ENCODE data around the gene APOBEC2. TPM values are rescaled to one million over a fixed set of nuclear protein-coding genes. Genes with fewer than 3 reads are reported as not detected.

APOBEC2 gene
- total and polyA plus RNA-seq, 2 donors = 7.0 to 12.0 TPM

GRCh38 chr6:41061196-41061726 lies 8.3 kb downstream of the APOBEC2 start:
- Histone ChIP-seq H3K4me1 (ENCODE audit: control insufficient read depth in 2 of 2, insufficient read depth in 2 of 2, low read length in 2 of 2) (peaks cover 1 to 28% of the 10 kb centered on the region in 2 donors), H3K27me3 (ENCODE audit: control insufficient read depth in 2 of 2, insufficient read depth in 1 of 2, low read length in 1 of 2) (no peaks in the 10 kb centered on the region), H3K36me3 (ENCODE audit: control insufficient read depth in 2 of 2, insufficient read depth in 2 of 2, low read length in 1 of 2) (peaks cover 10 to 42% of the 10 kb centered on the region in 2 donors), H3K4me3 (ENCODE audit: low read length in 2 of 2) (no peak overlapping the region), H3K27ac (ENCODE audit: low read depth in 1 of 2, low read length in 1 of 2) (no peak overlapping the region), H3K9me3 (ENCODE audit: control insufficient read depth in 2 of 2, insufficient read depth in 1 of 2, low read length in 1 of 2) (no peaks in the 10 kb centered on the region)
- no peak for DNase-seq (ENCODE audit: low read depth in 6 of 9, low spot score in 9 of 9)
- WGBS = 94% methylated on average over 13 of the region's 13 CpGs

GRCh38 chr6:41062056-41062455 lies 9.1 kb downstream of the APOBEC2 start:
- WGBS = 92% methylated on average over 1 of the region's 1 CpG
- H3K36me3 ChIP-seq (ENCODE audit: control insufficient read depth in 2 of 2, insufficient read depth in 2 of 2, low read length in 1 of 2) = peaks cover 10 to 48% of the 10 kb centered on the region in 2 donors
- H3K9me3 ChIP-seq (ENCODE audit: control insufficient read depth in 2 of 2, insufficient read depth in 1 of 2, low read length in 1 of 2) = no peaks in the 10 kb centered on the region
- H3K4me1 ChIP-seq (ENCODE audit: control insufficient read depth in 2 of 2, insufficient read depth in 2 of 2, low read length in 2 of 2) = peaks cover 0 to 24% of the 10 kb centered on the region in 2 donors
- H3K4me3 ChIP-seq (ENCODE audit: low read length in 2 of 2) = no peak overlapping the region
- no peak for DNase-seq (ENCODE audit: low read depth in 6 of 9, low spot score in 9 of 9)
- no peak overlapping the region for H3K27ac ChIP-seq (ENCODE audit: low read depth in 1 of 2, low read length in 1 of 2)
- no peaks in the 10 kb centered on the region for H3K27me3 ChIP-seq (ENCODE audit: control insufficient read depth in 2 of 2, insufficient read depth in 1 of 2, low read length in 1 of 2)

GRCh38 chr6:41063884-41064285 lies 10.9 kb downstream of the APOBEC2 start:
- 49% methylated on average over 2 of the region's 2 CpGs for WGBS
- Histone ChIP-seq H3K4me3 (ENCODE audit: low read length in 2 of 2) (no peak overlapping the region), H3K27me3 (ENCODE audit: control insufficient read depth in 2 of 2, insufficient read depth in 1 of 2, low read length in 1 of 2) (no peaks in the 10 kb centered on the region), H3K27ac (ENCODE audit: low read depth in 1 of 2, low read length in 1 of 2) (no peak overlapping the region), H3K4me1 (ENCODE audit: control insufficient read depth in 2 of 2, insufficient read depth in 2 of 2, low read length in 2 of 2) (peaks cover 0 to 17% of the 10 kb centered on the region in 2 donors), H3K36me3 (ENCODE audit: control insufficient read depth in 2 of 2, insufficient read depth in 2 of 2, low read length in 1 of 2) (peaks cover 13 to 61% of the 10 kb centered on the region in 2 donors), H3K9me3 (ENCODE audit: control insufficient read depth in 2 of 2, insufficient read depth in 1 of 2, low read length in 1 of 2) (no peaks in the 10 kb centered on the region)
- DNase-seq (ENCODE audit: low read depth in 6 of 9, low spot score in 9 of 9) = no peak

GRCh38 chr6:41064841-41065240 lies 11.8 kb downstream of the APOBEC2 start:
- Histone ChIP-seq H3K36me3 (ENCODE audit: control insufficient read depth in 2 of 2, insufficient read depth in 2 of 2, low read length in 1 of 2) (peaks cover 8 to 70% of the 10 kb centered on the region in 2 donors), H3K4me3 (ENCODE audit: low read length in 2 of 2) (no peak overlapping the region), H3K27me3 (ENCODE audit: control insufficient read depth in 2 of 2, insufficient read depth in 1 of 2, low read length in 1 of 2) (no peaks in the 10 kb centered on the region), H3K9me3 (ENCODE audit: control insufficient read depth in 2 of 2, insufficient read depth in 1 of 2, low read length in 1 of 2) (no peaks in the 10 kb centered on the region), H3K27ac (ENCODE audit: low read depth in 1 of 2, low read length in 1 of 2) (no peak overlapping the region), H3K4me1 (ENCODE audit: control insufficient read depth in 2 of 2, insufficient read depth in 2 of 2, low read length in 2 of 2) (peaks cover 0 to 10% of the 10 kb centered on the region in 2 donors)
- DNase-seq (ENCODE audit: low read depth in 6 of 9, low spot score in 9 of 9) = no peak
- WGBS = 97% methylated on average over 5 of the region's 5 CpGs

GRCh38 chr6:41065550-41066026 lies 12.6 kb downstream of the APOBEC2 start:
- H3K9me3 ChIP-seq (ENCODE audit: control insufficient read depth in 2 of 2, insufficient read depth in 1 of 2, low read length in 1 of 2) = no peaks in the 10 kb centered on the region
- peaks cover 8 to 74% of the 10 kb centered on the region in 2 donors for H3K36me3 ChIP-seq (ENCODE audit: control insufficient read depth in 2 of 2, insufficient read depth in 2 of 2, low read length in 1 of 2)
- H3K4me1 ChIP-seq (ENCODE audit: control insufficient read depth in 2 of 2, insufficient read depth in 2 of 2, low read length in 2 of 2) = peaks cover 0 to 10% of the 10 kb centered on the region in 2 donors
- WGBS = 98% methylated on average over 2 of the region's 2 CpGs
- no peaks in the 10 kb centered on the region for H3K27me3 ChIP-seq (ENCODE audit: control insufficient read depth in 2 of 2, insufficient read depth in 1 of 2, low read length in 1 of 2)
- DNase-seq (ENCODE audit: low read depth in 6 of 9, low spot score in 9 of 9) = no peak
- H3K27ac ChIP-seq (ENCODE audit: low read depth in 1 of 2, low read length in 1 of 2) = peak overlapping the region in 1 of 2 donors; percentile 2
- no peak overlapping the region for H3K4me3 ChIP-seq (ENCODE audit: low read length in 2 of 2)

- H3K27ac ChIP-seq (ENCODE audit: low read depth in 1 of 2, low read length in 1 of 2) = no peak overlapping the region
- H3K9me3 ChIP-seq (ENCODE audit: control insufficient read depth in 2 of 2, insufficient read depth in 1 of 2, low read length in 1 of 2) = no peaks in the 10 kb centered on the region
- H3K27me3 ChIP-seq (ENCODE audit: control insufficient read depth in 2 of 2, insufficient read depth in 1 of 2, low read length in 1 of 2) = no peaks in the 10 kb centered on the region
- H3K4me1 ChIP-seq (ENCODE audit: control insufficient read depth in 2 of 2, insufficient read depth in 2 of 2, low read length in 2 of 2) = peaks cover 5 to 10% of the 10 kb centered on the region in 2 donors
- 38% methylated on average over 3 of the region's 3 CpGs for WGBS
- H3K36me3 ChIP-seq (ENCODE audit: control insufficient read depth in 2 of 2, insufficient read depth in 2 of 2, low read length in 1 of 2) = peaks cover 3 to 66% of the 10 kb centered on the region in 2 donors
- DNase-seq (ENCODE audit: low read depth in 6 of 9, low spot score in 9 of 9) = peak in 8 of 9 donors; percentile 45 to 85 (median 75)
- no peak overlapping the region for H3K4me3 ChIP-seq (ENCODE audit: low read length in 2 of 2)
Observed at GRCh38 chr6:41066867-41067304, 13.9 kb downstream of the APOBEC2 start.

GRCh38 chr6:41071501-41071922 lies 18.5 kb downstream of the APOBEC2 start:
- Histone ChIP-seq H3K4me3 (ENCODE audit: low read length in 2 of 2) (peak overlapping the region; percentile 76 to 93), H3K9me3 (ENCODE audit: control insufficient read depth in 2 of 2, insufficient read depth in 1 of 2, low read length in 1 of 2) (no peaks in the 10 kb centered on the region), H3K36me3 (ENCODE audit: control insufficient read depth in 2 of 2, insufficient read depth in 2 of 2, low read length in 1 of 2) (peaks cover 3 to 29% of the 10 kb centered on the region in 2 donors), H3K4me1 (ENCODE audit: control insufficient read depth in 2 of 2, insufficient read depth in 2 of 2, low read length in 2 of 2) (peaks cover 17 to 23% of the 10 kb centered on the region in 2 donors), H3K27me3 (ENCODE audit: control insufficient read depth in 2 of 2, insufficient read depth in 1 of 2, low read length in 1 of 2) (no peaks in the 10 kb centered on the region), H3K27ac (ENCODE audit: low read depth in 1 of 2, low read length in 1 of 2) (peak overlapping the region; percentile 99)
- under 1% methylated on average over 16 of the region's 16 CpGs for WGBS
- DNase-seq (ENCODE audit: low read depth in 6 of 9, low spot score in 9 of 9) = peak in 2 of 9 donors; percentile 68 to 80

GRCh38 chr6:41071923-41072835 lies 19.2 kb downstream of the APOBEC2 start, which contains the start of gene OARD1:
OARD1 (minus strand) TSS chr6:41072356; CDS start chr6:41071634, 722 bp downstream.
- Histone ChIP-seq H3K36me3 (ENCODE audit: control insufficient read depth in 2 of 2, insufficient read depth in 2 of 2, low read length in 1 of 2) (peaks cover 3 to 24% of the 10 kb centered on the region in 2 donors), H3K27ac (ENCODE audit: low read depth in 1 of 2, low read length in 1 of 2) (peak within 1 kb of the TSS; percentile 99), H3K9me3 (ENCODE audit: control insufficient read depth in 2 of 2, insufficient read depth in 1 of 2, low read length in 1 of 2) (no peaks in the 10 kb centered on the region), H3K4me3 (ENCODE audit: low read length in 2 of 2) (peak within 1 kb of the TSS; percentile 76 to 93), H3K27me3 (ENCODE audit: control insufficient read depth in 2 of 2, insufficient read depth in 1 of 2, low read length in 1 of 2) (no peaks in the 10 kb centered on the region), H3K4me1 (ENCODE audit: control insufficient read depth in 2 of 2, insufficient read depth in 2 of 2, low read length in 2 of 2) (peaks cover 17 to 25% of the 10 kb centered on the region in 2 donors)
- under 1% methylated on average over 63 of the region's 63 CpGs for WGBS
- peak in 8 of 9 donors; percentile 98 to 100 (median 99) for DNase-seq (ENCODE audit: low read depth in 6 of 9, low spot score in 9 of 9)

- H3K4me3 ChIP-seq (ENCODE audit: low read length in 2 of 2) = peak within 1 kb of the TSS; percentile 76 to 93
- no peaks in the 10 kb centered on the region for H3K9me3 ChIP-seq (ENCODE audit: control insufficient read depth in 2 of 2, insufficient read depth in 1 of 2, low read length in 1 of 2)
- WGBS = under 1% methylated on average over 37 of the region's 37 CpGs
- no peaks in the 10 kb centered on the region for H3K27me3 ChIP-seq (ENCODE audit: control insufficient read depth in 2 of 2, insufficient read depth in 1 of 2, low read length in 1 of 2)
- H3K4me1 ChIP-seq (ENCODE audit: control insufficient read depth in 2 of 2, insufficient read depth in 2 of 2, low read length in 2 of 2) = peaks cover 17 to 25% of the 10 kb centered on the region in 2 donors
- peak in 1 of 9 donors; percentile 100 for DNase-seq (ENCODE audit: low read depth in 6 of 9, low spot score in 9 of 9)
- peaks cover 3 to 22% of the 10 kb centered on the region in 2 donors for H3K36me3 ChIP-seq (ENCODE audit: control insufficient read depth in 2 of 2, insufficient read depth in 2 of 2, low read length in 1 of 2)
- H3K27ac ChIP-seq (ENCODE audit: low read depth in 1 of 2, low read length in 1 of 2) = peak within 1 kb of the TSS; percentile 99
Observed at GRCh38 chr6:41072836-41073202, 19.8 kb downstream of the APOBEC2 start, which contains the start of gene NFYA. NFYA (plus strand) TSS chr6:41072974; CDS start chr6:41079090, 6,116 bp downstream.

All from thymus (tissue), 11 donors.